GM12874 (cell line): ENCODE measurements around the gene MARCHF3.

ENCODE experiments used
- TF ChIP-seq, protein P1 (sequence below): IDR thresholded peaks from 2 replicates; pipeline ENCODE4 v1.5.1; 2011; ENCODE audit warnings: low read depth, mild to moderate bottlenecking, control low read depth, low read length, moderate library complexity; ENCODE audit not compliant: insufficient read depth

Gene MARCHF3

GRCh38 chr5:126973193-126973592, 57.2 kb downstream of the MARCHF3 start:
- TF ChIP-seq, protein P1, sequence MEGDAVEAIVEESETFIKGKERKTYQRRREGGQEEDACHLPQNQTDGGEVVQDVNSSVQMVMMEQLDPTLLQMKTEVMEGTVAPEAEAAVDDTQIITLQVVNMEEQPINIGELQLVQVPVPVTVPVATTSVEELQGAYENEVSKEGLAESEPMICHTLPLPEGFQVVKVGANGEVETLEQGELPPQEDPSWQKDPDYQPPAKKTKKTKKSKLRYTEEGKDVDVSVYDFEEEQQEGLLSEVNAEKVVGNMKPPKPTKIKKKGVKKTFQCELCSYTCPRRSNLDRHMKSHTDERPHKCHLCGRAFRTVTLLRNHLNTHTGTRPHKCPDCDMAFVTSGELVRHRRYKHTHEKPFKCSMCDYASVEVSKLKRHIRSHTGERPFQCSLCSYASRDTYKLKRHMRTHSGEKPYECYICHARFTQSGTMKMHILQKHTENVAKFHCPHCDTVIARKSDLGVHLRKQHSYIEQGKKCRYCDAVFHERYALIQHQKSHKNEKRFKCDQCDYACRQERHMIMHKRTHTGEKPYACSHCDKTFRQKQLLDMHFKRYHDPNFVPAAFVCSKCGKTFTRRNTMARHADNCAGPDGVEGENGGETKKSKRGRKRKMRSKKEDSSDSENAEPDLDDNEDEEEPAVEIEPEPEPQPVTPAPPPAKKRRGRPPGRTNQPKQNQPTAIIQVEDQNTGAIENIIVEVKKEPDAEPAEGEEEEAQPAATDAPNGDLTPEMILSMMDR = no peak

DNA sequence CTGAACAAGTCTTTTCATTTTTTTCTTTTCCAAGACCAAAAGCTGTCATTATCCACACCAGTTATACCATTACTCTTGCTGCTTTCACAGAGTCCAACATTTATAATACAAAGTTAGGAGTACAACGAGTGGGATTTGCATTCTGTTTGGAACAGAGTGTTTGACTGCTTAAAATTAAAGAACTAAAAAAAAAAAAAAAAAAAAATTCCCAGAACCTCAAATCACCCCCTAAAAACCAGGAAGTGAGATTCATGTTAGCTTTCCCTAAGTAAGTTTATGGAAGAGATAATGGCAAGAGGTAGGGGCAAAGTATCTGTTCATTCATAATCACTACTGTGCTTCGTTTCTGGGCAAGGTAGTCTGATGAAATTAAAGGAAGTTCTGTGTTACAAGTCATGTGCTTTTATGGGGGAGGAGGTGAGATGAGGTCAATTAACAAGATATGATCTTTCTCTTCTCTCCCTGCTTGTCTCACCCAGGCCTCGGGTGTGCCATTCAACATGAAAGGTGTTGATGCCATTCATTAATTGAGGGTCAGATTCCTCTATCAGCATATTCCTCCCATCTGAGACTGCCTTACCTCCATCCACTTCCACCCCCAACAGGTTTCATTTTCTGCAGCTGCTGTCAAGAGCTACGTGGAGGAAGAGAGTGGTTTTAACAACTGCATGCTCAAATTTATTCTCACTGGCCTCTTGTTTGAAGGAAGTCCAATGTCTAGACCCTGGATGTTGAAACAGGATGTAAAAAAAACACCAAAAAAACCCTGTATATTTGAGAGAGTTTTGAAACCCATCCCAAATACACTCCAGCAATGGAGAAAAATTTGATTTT, 58.1 kb downstream of the MARCHF3 start:
- TF ChIP-seq, protein P1 = no peak

DNA sequence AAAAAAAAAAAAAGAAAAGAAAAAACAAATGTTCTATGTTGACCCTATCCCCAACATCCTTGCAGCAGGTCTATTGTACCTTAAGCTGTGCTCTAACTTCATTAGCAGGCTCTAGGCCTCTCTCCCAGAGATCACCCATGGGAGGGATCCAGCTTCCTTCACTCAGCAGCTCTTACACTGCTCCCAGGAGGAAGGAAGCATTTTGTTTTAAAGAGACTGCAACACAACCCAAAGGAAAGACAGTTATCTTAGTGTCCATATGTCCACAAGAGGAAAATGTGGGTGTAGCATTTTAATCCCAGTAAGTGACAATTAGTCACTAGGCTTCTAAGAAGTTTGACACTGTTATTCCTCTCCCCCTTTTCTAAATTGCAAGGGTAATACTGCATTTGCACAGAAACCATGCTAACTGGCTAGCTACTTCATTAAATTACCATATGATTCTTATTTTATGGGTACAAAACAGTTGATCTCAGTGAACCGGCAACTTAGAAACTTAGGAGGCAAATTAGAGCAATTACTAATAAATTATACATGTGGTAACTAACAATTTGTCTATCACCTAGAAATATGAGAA, 58.8 kb downstream of the MARCHF3 start:
- TF ChIP-seq, protein P1 = no peak

DNA sequence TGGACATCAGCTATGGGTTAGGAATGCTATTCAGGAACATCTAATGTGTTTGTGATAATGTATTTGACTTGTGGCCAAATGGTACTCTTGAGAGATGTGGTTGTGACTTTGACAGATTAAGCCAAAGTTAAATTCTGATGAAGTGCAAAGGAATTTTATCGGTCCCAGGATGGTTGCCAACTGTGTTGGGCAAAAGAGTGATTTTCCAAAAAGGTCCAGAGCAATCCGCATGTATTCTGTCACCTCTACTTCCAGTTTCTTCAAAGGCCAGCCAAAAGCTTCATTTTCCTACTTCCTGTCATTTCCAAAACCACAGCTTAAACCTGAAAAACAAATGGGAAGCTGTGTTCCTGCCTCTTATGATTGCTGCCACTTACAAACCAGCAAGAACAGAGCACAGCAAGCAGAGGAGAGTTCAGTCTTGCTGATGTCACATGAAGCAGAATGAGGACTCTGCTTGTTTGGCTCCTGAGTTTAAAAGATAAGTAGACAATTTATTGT, 59.8 kb downstream of the MARCHF3 start:
- TF ChIP-seq, protein P1 = no peak

DNA sequence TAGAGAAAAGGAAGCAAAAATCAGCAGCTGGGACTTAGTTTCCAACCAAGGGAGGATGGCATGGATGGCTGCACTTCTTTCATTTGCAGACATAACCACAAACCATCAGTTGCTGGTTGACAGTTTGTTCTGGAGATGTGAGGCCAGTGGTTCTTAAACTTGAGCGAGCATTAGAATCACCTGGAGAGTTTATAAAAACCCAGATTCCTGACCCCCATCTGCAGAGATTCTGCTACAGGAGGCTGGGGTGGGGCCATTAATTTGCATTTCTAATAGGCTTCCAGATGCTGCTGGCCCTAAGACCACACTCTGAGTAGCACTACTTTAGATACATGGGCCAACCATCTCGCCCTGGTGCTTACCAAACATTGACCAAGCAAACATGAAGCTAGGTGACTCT, 60.8 kb downstream of the MARCHF3 start:
- TF ChIP-seq, protein P1 = no peak

- TF ChIP-seq, protein P1 = no peak
These were observed 62.4 kb downstream of the MARCHF3 start for GRCh38 chr5:126967808-126968466.

- TF ChIP-seq, protein P1 = no peak
These were observed 64.9 kb downstream of the MARCHF3 start for GRCh38 chr5:126965487-126965886.
